SJCRH30 (cell line): Measurements from ENCODE around the gene NUTM1. TPM values are rescaled to one million over a fixed set of nuclear protein-coding genes. Genes with fewer than 3 reads are reported as not detected.
"Not testable (repeated sequence)": the region's sequence is repeated elsewhere in the genome, so short reads cannot be mapped to it uniquely, and the experiment has no call there.

Experiments
- DNase-seq, 2 experiments: peaks; one replicate each; pipeline ENCODE4 v3.0.0-alpha.2; 2015 to 2020
- H3K27ac ChIP-seq: fragments of 250-450 bp; sonication (Bioruptor Pico); 2 replicates; pipeline ENCODE4 v1.5.1; 2020; ENCODE audit warnings: mild to moderate bottlenecking, moderate library complexity
- H3K27me3 ChIP-seq: fragments of 250-450 bp; sonication (Bioruptor Pico); 2 replicates; pipeline ENCODE4 v1.5.1; 2020; ENCODE audit warnings: mild to moderate bottlenecking, moderate library complexity
- H3K36me3 ChIP-seq: fragments of 250-450 bp; sonication (Bioruptor Pico); 2 replicates; pipeline ENCODE4 v1.5.1; 2020; ENCODE audit warnings: mild to moderate bottlenecking, moderate library complexity
- H3K4me1 ChIP-seq: fragments of 250-450 bp; sonication (Bioruptor Pico); 2 replicates; pipeline ENCODE4 v1.5.1; 2020; ENCODE audit warnings: mild to moderate bottlenecking, moderate library complexity
- H3K4me3 ChIP-seq: fragments of 250-450 bp; sonication (Bioruptor Pico); 2 replicates; pipeline ENCODE4 v1.5.1; 2020; ENCODE audit warnings: mild to moderate bottlenecking, moderate library complexity
- H3K9me3 ChIP-seq: fragments of 250-450 bp; sonication (Bioruptor Pico); replicated peaks from 2 replicates; pipeline ENCODE4 v1.5.1; 2020; ENCODE audit warnings: mild to moderate bottlenecking, moderate library complexity
- total RNA-seq: library from RNA; depleted of rRNA; stranded (reverse); fragments of >200 nt; shearing (Covaris generic); gene quantifications from 2 replicates; pipeline ENCODE4 v1.2.3, GENCODE V29; 2014; rRNA removed

The NUTM1 gene
- total RNA-seq, 1 experiment from 2014 or later: 0.04 TPM

GRCh38 chr15:34403160-34403598, 60.1 kb downstream of the NUTM1 start:
- not testable (repeated sequence) for H3K36me3 ChIP-seq, H3K27ac ChIP-seq, H3K27me3 ChIP-seq, H3K4me3 ChIP-seq, H3K4me1 ChIP-seq, H3K9me3 ChIP-seq, DNase-seq

- not testable (repeated sequence) for H3K4me3 ChIP-seq, H3K36me3 ChIP-seq, H3K27me3 ChIP-seq, H3K9me3 ChIP-seq, H3K4me1 ChIP-seq, H3K27ac ChIP-seq, DNase-seq
These were observed 60.8 kb downstream of the NUTM1 start for GRCh38 chr15:34403899-34404298.

Other genes with a start within 250 kb of the NUTM1 start
- gene EMC7, start 241.5 kb upstream of the NUTM1 start, total RNA-seq: 32.5 and 33.4 TPM in 2 replicates
- gene PGBD4, start 241.2 kb upstream of the NUTM1 start, total RNA-seq: 1.9 and 2.5 TPM in 2 replicates
- 35.5 and 37.4 TPM in 2 replicates for gene KATNBL1, start 133.2 kb upstream of the NUTM1 start, total RNA-seq
- gene EMC4, start 118.3 kb upstream of the NUTM1 start, total RNA-seq: 131 and 134 TPM in 2 replicates
- gene SLC12A6, start 5.5 kb upstream of the NUTM1 start, total RNA-seq: 9.3 and 10.7 TPM in 2 replicates
- gene NOP10, start 179 bp upstream of the NUTM1 start, total RNA-seq: 257 and 288 TPM in 2 replicates
- 18.3 and 30.7 TPM in 2 replicates for gene LPCAT4, start 23.9 kb downstream of the NUTM1 start, total RNA-seq
- gene GOLGA8A, start 94.5 kb downstream of the NUTM1 start, total RNA-seq: 13.5 and 22.2 TPM in 2 replicates
- 7.6 and 14.7 TPM in 2 replicates for gene GOLGA8B, start 240.3 kb downstream of the NUTM1 start, total RNA-seq